ENCODE results near the gene FBXO48. TPM values are rescaled to one million over a fixed set of nuclear protein-coding genes. Genes with fewer than 3 reads are reported as not detected.
A peak's percentile ranks its signal among the peaks of the same experiment; 100 is the strongest.
"Not testable (repeated sequence)": the region's sequence is repeated elsewhere in the genome, so short reads cannot be mapped to it uniquely, and the experiment has no call there.

The FBXO48 gene
- total RNA-seq, 1 experiment from 2014 or later: 0.74 TPM

- Histone ChIP-seq H3K4me3 (ENCODE audit: low read depth in 2 of 2, low read length in 2 of 2) (no peak overlapping the region), H3K27me3 (ENCODE audit: control insufficient read depth, insufficient read depth, low read length) (0 out of 2 replicates have a peak, but pooled peaks cover 4% of the 10 kb centered on the region), H3K36me3 (ENCODE audit: control insufficient read depth, insufficient read depth, low read length) (no peaks in the 10 kb centered on the region), H3K4me1 (ENCODE audit: control insufficient read depth, insufficient read depth, low read length) (peaks cover 4% of the 10 kb centered on the region; the same call in 1 of the 2 replicates), H3K27ac (ENCODE audit: low read length) (no peak overlapping the region), H3K9me3 (ENCODE audit: control insufficient read depth, insufficient read depth, low read depth, low read length) (no peaks in the 10 kb centered on the region)
- CTCF ChIA-PET: no interaction called here
- intact Hi-C loops (cut with micrococcal nuclease; ENCODE audit: unreplicated experiment) (no loop called here), in situ Hi-C loops (cut with HindIII; ENCODE audit: low pct_unique_long_range_greater_than_20kb, low sequenced_read_pairs) (no loop called here)
- TF ChIP-seq CTCF (IDR thresholded peaks at IDR 0.05) (no peak), TCF7L2 (IDR thresholded peaks at IDR 0.05; ENCODE audit: low read depth, low read length) (no peak), SIN3A (IDR thresholded peaks at IDR 0.05; ENCODE audit: borderline replicate concordance, insufficient read depth, low read depth, low read length) (no peak), POLR2AphosphoS5 (IDR thresholded peaks at IDR 0.05; ENCODE audit: low read depth, low read length) (no peak), REST (IDR thresholded peaks at IDR 0.05; ENCODE audit: insufficient read depth in 1 of 2, low read depth in 2 of 2, low read length in 1 of 2) (no peak)
- ATAC-seq (no peak), DNase-seq (ENCODE audit: low read depth, low spot score) (no peak)
- POLR2A ChIA-PET: no interaction called here
- BruUV-seq (replicated peaks): no TSS peak
Measured at GRCh38 chr2:68447118-68447517, 20.0 kb downstream of the FBXO48 start.

GRCh38 chr2:68446425-68446824 is 20.7 kb downstream of the FBXO48 start:
- DNase-seq (ENCODE audit: low read depth, low spot score); H3K9me3 ChIP-seq (ENCODE audit: control insufficient read depth, insufficient read depth, low read depth, low read length); POLR2A ChIA-PET; ATAC-seq; CTCF ChIA-PET; H3K27ac ChIP-seq (ENCODE audit: low read length); H3K4me1 ChIP-seq (ENCODE audit: control insufficient read depth, insufficient read depth, low read length); H3K36me3 ChIP-seq (ENCODE audit: control insufficient read depth, insufficient read depth, low read length); in situ Hi-C loops (cut with HindIII; ENCODE audit: low pct_unique_long_range_greater_than_20kb, low sequenced_read_pairs); BruUV-seq (replicated peaks); intact Hi-C loops (cut with micrococcal nuclease; ENCODE audit: unreplicated experiment); H3K4me3 ChIP-seq (ENCODE audit: low read depth in 2 of 2, low read length in 2 of 2); H3K27me3 ChIP-seq (ENCODE audit: control insufficient read depth, insufficient read depth, low read length): not testable (repeated sequence)

- no peaks in the 10 kb centered on the region for H3K36me3 ChIP-seq (ENCODE audit: control insufficient read depth, insufficient read depth, low read length)
- ChIA-PET CTCF (interaction anchor here (1.0 to 1.4 kb wide), 2 partner anchors 84 to 149 kb away, joined by 3 to 4 read pairs; no protein-coding TSS in a partner anchor), POLR2A (no interaction called here)
- intact Hi-C loops (cut with micrococcal nuclease; ENCODE audit: unreplicated experiment): loop anchor here (5.0 kb wide), 2 partner anchors 245 to 320 kb away; no protein-coding TSS in a partner anchor
- no peaks in the 10 kb centered on the region for H3K9me3 ChIP-seq (ENCODE audit: control insufficient read depth, insufficient read depth, low read depth, low read length)
- TF ChIP-seq CTCF (IDR thresholded peaks at IDR 0.05) (peak; percentile 53), SIN3A (IDR thresholded peaks at IDR 0.05; ENCODE audit: borderline replicate concordance, insufficient read depth, low read depth, low read length) (no peak)
- no peak overlapping the region for H3K4me3 ChIP-seq (ENCODE audit: low read depth in 2 of 2, low read length in 2 of 2)
- no peak for DNase-seq (ENCODE audit: low read depth, low spot score)
- peaks cover 7% of the 10 kb centered on the region; the same call in 1 of the 2 replicates for H3K4me1 ChIP-seq (ENCODE audit: control insufficient read depth, insufficient read depth, low read length)
- in situ Hi-C loops (cut with HindIII; ENCODE audit: low pct_unique_long_range_greater_than_20kb, low sequenced_read_pairs): no loop called here
- BruUV-seq (replicated peaks): no TSS peak
- no peak for ATAC-seq
- no peak overlapping the region for H3K27ac ChIP-seq (ENCODE audit: low read length)
- 0 out of 2 replicates have a peak, but pooled peaks cover 4% of the 10 kb centered on the region for H3K27me3 ChIP-seq (ENCODE audit: control insufficient read depth, insufficient read depth, low read length)
Measured at GRCh38 chr2:68441994-68442322, 25.1 kb downstream of the FBXO48 start.

All from Panc1 (cell line).